Fibroblast of skin of left quadriceps (primary cell): ENCODE measurements around the gene TRPC1.
"Not testable (repeated sequence)": the region's sequence is repeated elsewhere in the genome, so short reads cannot be mapped to it uniquely, and the experiment has no call there.

Source experiments
- DNase-seq, 2 experiments: peaks; one replicate each; pipeline ENCODE4 v3.0.0-alpha.2; 2013; ENCODE audit warnings: low read depth in 2 of 2

TRPC1 gene

DNA sequence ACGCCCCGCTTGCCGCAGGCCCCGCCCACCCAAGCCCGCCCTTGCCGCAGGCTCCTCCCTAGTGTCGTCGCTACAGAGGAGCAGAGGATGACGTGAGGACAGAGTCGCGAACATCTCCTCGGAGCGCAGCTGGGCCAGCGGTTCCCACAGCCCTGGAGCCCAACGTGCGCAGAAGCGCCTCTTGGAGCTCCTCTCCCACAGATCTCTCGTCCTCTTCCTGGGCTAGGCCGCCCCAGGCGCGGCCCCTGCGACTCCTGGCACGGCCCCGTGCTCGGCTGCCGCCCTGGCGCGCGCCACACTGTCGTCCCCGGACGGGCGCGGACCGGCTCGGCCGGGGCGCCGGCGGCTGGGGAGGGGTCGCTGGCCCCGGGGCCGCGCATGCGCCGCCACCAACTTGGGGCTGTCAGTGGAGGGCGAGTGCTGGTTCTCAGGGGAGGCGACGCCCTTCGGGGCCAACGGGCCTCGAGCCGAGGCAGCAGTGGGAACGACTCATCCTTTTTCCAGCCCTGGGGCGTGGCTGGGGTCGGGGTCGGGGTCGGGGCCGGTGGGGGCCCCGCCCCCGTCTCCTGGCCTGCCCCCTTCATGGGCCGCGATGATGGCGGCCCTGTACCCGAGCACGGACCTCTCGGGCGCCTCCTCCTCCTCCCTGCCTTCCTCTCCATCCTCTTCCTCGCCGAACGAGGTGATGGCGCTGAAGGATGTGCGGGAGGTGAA, at the start of gene TRPC1:
Gene TRPC1 (plus strand): TSS at position 67 of the 714 bp plus-strand sequence. CDS start 526 bp downstream, at position 593.
- peak; percentile 42 to 52 for DNase-seq

DNA sequence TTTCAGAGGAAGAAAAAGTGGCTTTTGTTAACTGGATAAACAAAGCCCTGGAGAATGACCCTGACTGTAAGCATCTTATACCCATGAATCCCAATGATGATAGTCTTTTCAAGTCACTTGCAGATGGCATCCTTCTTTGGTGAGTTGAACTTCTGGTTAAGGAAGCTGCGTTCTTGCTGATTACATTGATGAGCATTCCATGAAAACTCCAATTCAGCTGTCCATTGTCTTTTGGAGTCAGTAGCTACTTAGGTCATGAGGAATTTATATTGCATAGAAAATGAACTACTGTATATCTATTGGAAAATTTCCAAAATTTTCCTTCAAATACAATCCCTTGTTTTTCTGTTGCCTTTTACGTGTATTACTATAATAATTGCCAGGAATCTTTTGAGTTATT, 47.7 kb upstream of the TRPC1 start:
- DNase-seq, result no peak

DNA sequence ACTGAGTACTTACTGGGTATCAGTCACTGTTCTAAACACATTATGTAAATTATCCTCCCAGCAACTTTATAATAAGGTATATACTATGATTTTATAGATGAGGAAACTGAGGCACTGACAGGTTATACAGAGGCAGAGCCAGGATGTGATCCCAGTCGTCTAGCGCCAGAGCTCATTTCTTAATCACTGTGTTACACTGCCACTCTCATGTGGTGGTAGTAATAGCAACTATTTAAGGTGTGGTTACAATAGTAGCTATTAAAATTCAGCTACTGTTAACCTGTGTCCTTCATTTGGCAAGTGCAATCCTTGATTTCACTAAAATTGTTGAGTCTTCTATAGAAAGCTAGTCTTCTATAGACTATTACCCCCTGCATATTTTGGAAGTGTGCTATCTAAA, 43.1 kb upstream of the TRPC1 start:
- DNase-seq, result no peak

DNA sequence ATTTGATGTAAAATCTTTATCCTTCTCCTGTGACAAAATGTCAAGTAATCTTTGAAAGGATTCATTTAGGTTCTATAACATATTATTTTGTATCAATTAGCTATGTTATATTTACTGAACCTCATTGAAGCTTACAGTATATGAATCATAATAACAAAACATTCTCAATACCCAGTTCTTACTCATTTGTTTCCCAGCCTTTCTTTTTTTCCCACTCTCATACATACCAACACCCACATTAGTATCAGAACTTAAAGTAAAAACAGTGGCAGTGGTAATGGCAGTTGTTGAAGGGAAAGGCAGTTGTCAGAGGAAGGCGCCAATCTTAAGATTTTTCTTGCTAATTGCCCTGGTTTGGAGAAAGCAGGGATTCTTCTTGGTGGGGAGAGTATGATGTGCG, 33.2 kb upstream of the TRPC1 start:
- no peak for DNase-seq

DNA sequence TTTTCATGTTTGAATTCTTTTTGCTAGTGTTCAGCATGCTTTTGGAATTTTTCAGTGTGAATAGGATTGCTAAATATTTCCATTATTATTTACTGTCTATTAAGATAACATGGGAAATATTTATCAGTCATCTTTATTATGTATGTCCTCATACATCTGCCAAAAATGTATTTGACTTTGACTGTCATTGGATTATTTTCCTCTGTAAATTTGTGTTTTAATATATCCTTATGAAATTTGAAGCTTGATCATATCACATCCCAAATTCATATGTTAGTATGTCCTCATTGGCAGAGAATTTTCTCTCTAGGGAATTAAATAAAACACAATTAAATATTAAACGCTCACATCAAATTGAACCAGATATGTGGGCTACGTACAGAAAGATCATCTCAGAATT, 32.3 kb upstream of the TRPC1 start:
- no peak for DNase-seq

DNA sequence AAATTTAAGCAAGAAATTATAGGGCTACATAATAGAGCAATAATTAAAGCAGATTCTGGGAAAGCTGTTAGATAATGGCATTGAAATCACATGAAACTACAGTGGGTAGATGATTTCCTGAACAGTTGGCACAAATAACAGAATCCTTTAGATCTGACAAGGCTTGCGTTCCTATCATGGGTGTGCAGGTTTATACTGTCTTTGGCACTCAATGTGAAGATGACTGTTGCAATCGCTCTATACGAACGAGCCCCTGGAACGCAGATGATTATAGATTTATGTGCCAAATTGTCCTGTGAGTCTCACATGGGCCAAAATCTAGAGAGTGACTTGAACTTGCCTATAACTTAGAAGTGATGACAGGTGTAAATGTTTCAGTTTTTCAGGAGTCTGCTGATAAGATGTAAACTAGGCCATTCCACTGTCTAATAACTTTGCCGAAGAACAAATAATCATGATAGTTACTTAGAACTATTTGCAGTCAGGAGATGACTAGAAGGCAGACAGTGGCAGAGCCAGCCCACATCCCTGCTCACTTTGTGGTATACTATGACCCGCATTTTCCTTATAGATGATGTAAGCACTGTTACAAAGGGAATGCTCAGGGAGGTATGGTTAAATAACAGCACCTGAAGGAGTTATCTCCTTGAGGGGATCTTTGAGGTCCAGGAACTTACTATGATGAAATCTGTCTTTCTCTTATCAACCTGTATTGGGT, 30.5 kb upstream of the TRPC1 start:
- no peak for DNase-seq

DNA sequence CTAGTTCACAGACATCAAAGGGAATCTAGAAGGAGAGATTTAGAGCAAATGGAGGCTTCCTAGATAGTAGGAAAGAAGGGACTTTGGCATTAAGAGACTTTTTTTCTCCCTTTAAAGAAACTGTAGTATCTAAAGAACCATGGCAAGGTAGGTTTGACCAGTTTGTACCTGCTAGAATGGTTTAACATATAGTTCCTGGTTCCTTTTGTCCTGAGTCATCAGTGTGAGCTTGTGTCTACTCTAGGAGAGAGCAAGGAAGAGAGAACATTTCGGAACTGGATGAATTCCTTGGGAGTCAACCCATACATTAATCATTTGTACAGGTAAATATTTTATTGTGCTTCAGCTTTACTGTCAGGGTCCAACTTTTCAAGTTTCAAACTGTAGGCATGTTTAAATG, 29.6 kb upstream of the TRPC1 start:
- no peak for DNase-seq

DNA sequence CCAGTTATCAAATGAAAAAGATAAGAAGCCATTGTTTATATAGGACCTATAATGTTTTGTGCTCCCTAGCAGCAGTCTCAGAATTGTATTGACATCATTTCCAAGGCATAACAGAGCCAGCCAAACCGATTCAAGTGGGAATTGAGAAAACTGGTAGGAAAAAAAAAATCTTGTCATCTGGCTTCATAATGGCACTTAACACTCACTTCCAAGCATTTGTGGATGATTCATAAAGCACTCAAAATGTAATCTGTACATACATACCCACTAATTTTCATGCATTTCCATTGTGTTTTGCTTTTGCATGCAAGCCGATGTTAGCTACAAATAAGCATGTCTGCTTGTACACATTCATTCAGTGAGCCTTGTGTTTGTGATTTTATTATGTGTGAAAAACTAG, 18.6 kb upstream of the TRPC1 start:
- DNase-seq, result no peak

DNA sequence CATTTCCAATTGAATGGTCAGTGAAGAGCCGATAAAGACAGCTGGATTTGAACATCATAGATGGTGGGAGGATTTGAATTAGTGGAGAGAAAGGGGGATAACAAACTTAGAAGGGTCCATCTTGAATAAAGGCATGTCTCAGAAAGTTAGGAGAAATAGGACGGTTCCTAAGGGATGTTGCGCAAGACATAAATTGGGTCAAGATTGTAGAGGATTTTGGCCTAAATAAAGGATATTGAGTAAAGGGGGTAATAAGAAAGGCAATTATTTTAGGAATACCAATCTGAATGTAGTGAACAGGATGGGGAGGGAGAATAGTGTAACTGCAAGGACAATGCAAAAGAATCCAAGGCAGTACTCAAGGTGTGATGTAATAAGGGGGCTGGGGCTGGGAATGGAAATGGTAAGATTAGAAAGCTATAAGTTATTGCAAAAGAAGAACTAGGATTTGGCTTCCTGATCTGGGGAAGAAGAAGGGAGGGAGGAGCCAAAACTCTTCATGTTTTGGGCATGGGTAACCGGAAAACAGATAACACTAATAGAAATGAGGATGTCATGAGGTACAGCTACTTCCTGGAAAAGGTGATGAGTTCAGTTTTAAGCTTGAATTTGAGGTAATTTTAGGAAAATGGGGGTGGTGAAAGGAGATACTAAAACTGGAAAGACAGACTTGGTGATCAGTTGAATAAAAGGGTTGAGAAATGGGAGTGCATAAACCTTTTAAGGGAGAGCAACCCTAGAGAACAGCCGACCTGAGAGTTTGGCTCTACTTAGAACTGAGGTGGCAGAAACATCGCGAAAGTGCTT, 17.3 kb upstream of the TRPC1 start:
- DNase-seq, result no peak

DNA sequence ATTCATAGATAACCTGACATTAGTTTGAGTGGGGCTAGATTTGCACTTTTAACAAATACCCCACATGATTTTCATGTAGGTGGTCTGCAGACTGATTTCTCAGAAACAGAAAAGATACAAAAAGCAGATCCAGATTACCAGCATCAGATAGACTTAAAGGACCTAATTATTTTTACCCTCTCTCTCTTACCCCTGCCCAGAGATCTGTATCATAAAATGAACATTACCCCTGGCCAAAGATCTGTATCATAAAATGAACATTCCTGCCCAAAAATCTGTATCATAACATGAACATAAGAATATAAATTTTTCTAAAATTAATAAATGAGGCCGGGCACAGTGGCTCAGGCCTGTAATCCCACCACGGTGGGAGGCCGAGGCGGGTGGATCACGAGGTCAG, 14.6 kb upstream of the TRPC1 start:
- DNase-seq, result no peak

DNA sequence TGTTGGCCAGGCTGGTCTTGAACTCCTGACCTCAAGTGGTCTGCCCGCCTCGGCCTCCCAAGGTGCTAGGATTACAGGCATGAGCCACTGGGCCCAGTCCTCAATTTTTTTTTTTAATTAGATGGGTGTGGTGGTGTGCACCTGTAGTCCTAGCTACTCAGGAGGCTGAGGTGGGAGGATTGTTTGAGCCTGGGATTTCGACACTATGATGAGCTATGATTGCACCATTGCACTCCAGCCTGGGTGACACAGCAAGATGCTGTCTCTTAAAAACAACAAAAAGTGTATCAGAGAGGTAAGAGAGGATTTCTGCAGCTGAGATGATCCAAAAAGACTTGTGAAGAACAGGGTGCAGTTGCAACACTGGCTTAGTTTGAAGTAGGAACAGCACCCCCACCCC, 9.0 kb upstream of the TRPC1 start:
- DNase-seq, result not testable (repeated sequence)

DNA sequence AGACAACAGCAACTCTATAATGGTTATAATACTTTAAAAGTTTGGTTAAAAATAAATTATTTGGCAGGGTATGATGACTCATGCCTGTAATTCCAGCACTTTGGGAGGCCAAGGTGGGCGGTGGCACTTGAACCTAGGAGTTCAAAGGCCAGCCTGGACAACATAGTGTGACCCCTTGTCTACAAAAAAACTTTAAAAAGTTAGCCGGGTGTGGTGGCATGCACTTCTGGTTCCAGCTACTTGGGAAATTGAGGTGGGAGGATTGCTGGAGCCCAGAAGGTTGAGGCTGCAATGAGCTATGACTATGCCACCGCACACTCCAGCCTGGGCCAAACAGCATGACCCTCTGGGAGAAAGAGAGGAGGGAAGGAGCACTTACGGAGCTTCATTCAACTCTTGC, 7.7 kb upstream of the TRPC1 start:
- DNase-seq, result no peak

DNA sequence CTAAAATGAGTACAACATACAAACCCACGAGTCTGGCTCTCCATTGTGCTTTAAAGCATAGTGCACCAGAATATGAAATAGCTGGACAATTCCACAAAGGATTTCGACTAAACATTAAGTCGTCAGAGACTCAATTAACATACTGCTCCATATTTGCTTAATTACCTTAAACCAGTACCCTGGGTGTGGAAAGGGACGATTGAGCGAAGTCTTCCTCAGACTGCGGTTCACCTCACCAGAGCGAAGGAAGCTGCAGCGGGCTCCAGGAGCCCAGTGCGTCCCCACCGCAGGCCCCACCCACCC, 218 bp upstream of the TRPC1 start:
- no peak for DNase-seq

DNA sequence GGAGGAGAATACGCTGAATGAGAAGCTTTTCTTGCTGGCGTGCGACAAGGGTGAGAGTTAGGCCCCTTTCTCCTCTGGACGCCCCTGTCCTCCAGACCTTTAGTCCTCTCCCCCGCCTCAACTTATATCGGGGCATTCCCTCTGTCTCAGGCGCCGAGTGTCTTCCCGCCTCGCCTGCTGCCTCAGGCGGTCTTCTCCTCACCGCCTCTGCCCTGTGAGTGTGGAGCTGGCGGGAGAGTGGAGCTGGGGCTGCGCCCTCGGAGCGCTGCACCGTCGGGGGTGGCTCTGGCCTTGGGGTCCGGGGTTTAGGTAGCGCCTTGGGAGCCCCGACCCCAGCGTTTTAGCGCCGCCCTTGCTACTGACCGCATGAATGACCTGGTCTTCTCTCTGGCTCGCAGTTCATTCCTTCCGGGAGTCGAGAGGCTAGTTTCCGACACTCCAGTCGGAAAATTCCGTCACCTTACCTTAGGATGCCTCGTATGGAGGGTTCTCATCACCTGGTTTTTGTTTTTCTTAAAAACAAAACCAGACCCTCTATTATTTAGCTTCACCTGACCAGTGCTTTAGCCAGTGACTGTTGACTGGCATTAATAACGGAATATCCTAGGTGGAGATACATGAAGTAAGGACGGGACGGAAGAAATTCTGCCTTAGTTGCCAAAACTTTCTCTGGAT, 985 bp downstream of the TRPC1 start:
- no peak for DNase-seq

DNA sequence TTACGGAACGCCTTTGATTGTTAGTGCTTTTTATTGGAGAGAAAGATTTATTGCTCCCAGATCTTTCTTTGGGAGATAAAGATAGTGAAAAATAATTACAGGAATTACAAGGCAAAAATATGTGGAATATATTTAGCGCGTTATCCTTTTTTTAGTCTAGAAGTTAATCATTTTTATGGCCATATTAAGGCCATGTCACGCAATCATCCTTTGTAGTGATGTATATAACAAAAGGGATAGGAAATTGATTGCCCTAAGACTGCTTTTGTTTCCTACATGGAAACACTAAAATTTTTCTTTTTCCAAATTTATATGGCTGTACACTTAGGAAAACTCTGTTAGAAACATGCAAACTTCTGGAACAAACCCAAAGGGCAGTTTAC, 1.5 kb downstream of the TRPC1 start:
- DNase-seq, result no peak

DNA sequence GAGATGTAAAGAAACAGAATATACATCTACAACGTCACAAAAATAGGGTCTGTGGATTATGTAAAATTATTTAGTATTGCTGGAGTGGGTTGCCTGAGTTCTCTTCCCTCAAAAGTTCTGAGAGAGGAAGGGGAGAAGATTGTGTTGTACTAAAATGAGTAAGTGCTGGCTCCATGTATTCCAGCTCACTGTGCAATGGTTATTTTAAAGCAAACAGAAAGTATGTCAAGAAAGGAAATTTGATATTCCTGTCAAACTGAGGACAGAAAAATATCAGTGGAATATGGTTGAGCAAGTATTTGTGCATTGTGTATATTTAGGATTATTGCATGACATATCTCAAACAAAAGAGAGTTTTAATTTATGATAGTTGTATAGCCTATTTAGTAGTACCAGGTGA, 2.2 kb downstream of the TRPC1 start:
- DNase-seq, result no peak

DNA sequence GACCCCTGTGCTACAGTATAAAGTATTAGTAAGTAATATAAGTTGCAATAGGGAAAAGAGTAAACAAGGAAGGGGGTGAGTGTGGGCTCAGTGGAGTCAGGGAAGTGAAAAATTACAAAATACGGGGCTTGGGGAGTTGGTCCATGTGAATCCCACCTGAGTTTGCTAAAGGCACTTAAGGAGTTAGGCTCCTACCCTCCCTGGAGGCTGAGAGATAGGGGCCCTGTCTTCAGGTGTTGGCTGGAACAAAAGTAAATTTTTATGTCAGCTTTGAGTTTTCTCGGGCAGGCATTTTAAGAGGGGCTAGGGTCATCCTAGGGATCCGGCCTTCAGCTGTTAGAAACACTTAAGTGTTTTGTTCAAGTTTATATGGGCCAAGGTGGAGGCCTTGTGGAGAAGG, 8.2 kb downstream of the TRPC1 start:
- no peak for DNase-seq

DNA sequence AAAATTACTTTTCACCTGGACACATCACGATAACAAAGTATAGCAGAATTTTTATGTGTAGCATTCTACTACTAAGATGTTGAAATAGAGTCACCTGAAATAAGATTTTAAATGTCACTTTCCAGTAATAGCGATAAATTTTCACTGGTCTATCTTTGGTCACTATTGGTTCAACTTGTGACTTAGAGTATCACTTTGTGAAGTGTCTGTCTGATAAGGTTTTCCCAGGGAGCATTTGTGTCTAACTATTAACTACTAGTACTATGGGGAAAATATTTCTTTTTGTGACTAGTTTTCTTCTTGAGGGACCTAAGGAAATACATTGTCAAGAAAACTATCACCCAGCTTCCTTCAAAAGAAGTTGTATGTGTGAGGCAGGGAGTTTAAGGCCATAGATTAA, 11.0 kb downstream of the TRPC1 start:
- DNase-seq, result no peak

DNA sequence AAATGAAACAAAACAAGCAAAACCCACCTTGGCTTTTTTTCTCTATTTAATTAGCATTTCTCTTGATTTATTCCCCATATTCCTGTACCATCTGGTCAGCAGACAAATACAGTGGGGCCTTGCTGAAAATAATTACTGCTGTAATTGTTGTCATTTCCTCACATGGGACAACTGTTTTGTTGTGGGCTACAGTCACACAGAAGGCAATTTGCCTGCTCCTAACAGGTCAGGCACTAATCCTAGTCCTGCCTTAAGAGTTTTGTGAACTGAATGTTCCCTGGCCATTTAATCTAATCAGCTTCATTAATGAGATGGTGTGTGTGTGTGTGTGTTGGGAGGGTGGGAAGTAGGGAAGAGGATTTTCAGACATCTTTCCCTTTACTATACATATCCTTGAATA, 11.6 kb downstream of the TRPC1 start:
- no peak for DNase-seq

DNA sequence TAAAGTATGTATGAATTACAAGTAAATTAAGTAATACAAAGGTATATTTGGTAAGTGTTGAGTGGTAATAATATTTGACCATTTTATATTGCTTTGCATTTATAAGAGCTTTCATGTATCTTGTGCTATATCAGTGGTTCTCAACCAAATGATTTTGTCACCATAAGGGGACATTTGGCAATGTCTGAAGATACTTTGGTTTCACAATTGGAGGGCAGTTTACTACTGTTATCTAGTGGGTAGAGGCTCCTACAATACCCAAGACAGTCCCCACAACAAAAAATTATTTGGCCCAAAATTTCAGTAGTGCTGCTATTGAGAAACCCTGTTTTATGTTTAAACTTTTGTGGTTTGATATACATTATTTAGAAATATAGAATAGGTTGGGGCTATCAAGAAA, 14.6 kb downstream of the TRPC1 start:
- DNase-seq, result no peak

DNA sequence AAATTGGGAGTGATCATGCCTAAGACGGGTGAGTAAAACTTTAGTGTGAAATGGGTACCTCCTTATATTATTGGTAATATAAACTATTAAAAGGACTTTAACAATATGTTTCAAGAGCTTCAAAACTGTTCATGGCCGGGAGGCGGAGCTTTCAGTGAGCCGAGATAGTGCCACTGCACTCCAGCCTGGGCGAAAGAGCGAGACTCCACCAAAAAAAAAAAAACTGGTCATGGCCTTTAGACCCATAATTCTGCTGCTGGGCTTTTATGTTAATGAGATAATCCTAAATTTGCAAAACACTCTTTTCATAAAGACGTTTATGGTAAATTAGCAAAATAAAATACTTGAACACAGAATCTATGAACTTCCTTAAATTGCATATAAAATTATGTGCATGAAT, 22.8 kb downstream of the TRPC1 start:
- no peak for DNase-seq

DNA sequence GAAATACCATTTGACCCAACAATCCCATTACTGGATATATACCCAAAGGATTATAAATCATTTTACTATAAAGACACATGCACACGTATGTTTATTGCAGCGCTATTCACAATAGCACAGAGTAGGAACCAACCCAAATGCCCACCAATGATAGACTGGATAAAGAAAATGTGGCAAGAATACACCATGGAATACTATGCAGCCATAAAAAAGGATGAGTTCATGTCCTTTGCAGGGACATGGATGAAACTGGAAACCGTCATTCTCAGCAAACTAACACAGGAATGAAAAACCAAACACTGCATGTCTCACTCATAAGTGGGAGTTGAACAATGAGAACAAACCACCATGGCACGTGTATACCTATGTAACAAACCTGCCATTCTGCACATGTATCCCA, 26.7 kb downstream of the TRPC1 start:
- DNase-seq, result not testable (repeated sequence)
